Karpas-422 (cell line): ENCODE data around the gene PSAPL1. TPM values are rescaled to one million over a fixed set of nuclear protein-coding genes. Genes with fewer than 3 reads are reported as not detected.

ENCODE experiments used
- DNase-seq: peaks from one replicate; pipeline ENCODE4 v3.0.0-alpha.2; 2015
- H2AFZ ChIP-seq: fragments of 200-600 bp; sonication (generic); 2 replicates; pipeline ENCODE4 v1.6.1; 2014; ENCODE audit warnings: antibody characterized with exemption, low read length, mixed read lengths
- H3K27ac ChIP-seq: fragments of 200-600 bp; sonication (generic); 2 replicates; pipeline ENCODE4 v1.5.1; 2014; ENCODE audit warnings: mild to moderate bottlenecking, low read length, moderate library complexity
- H3K27me3 ChIP-seq: fragments of 200-600 bp; sonication (generic); 2 replicates; pipeline ENCODE4 v1.6.1; 2014; ENCODE audit warnings: low read length, mixed read lengths
- H3K36me3 ChIP-seq: fragments of 200-600 bp; sonication (generic); 2 replicates; pipeline ENCODE4 v1.6.1; 2014; ENCODE audit warnings: low read length, mixed read lengths; ENCODE audit not compliant: insufficient read depth
- H3K4me1 ChIP-seq: fragments of 200-600 bp; sonication (generic); 2 replicates; pipeline ENCODE4 v1.6.1; 2014; ENCODE audit warnings: mild to moderate bottlenecking, low read length, mixed read lengths
- H3K4me2 ChIP-seq: fragments of 200-600 bp; sonication (generic); 2 replicates; pipeline ENCODE4 v1.6.1; 2014; ENCODE audit warnings: low read length, low read depth, mild to moderate bottlenecking; ENCODE audit not compliant: poor library complexity, severe bottlenecking
- H3K4me3 ChIP-seq: fragments of 200-600 bp; sonication (generic); 2 replicates; pipeline ENCODE4 v1.5.1; 2014; ENCODE audit warnings: mild to moderate bottlenecking, antibody characterized with exemption, low read length, mixed read lengths
- H3K79me2 ChIP-seq: fragments of 200-600 bp; sonication (generic); 2 replicates; pipeline ENCODE4 v1.6.1; 2014; ENCODE audit warnings: mild to moderate bottlenecking, low read length, mixed read lengths
- H3K9ac ChIP-seq: fragments of 200-600 bp; sonication (generic); 2 replicates; pipeline ENCODE4 v1.6.0; 2014; ENCODE audit warnings: low read length
- H3K9me2 ChIP-seq: fragments of 200-600 bp; sonication (generic), shearing (Covaris generic); replicated peaks from 2 replicates; pipeline ENCODE4 v1.6.0; 2014; ENCODE audit warnings: mild to moderate bottlenecking, low read length, moderate library complexity; ENCODE audit not compliant: insufficient read depth
- H3K9me3 ChIP-seq: fragments of 300-700, 200-600 bp; sonication (generic); 2 replicates; pipeline ENCODE4 v1.6.1; 2014; ENCODE audit warnings: low read length, mixed read lengths
- H4K20me1 ChIP-seq: fragments of 200-600 bp; sonication (generic); 2 replicates; pipeline ENCODE4 v1.6.1; 2014; ENCODE audit warnings: mild to moderate bottlenecking, antibody characterized with exemption, low read length, low read depth; ENCODE audit not compliant: insufficient read depth
- total RNA-seq: library from RNA; depleted of rRNA; stranded (reverse); fragments of >200 nt; shearing (Covaris generic); gene quantifications from 2 replicates; pipeline ENCODE4 v1.2.3, GENCODE V29; 2014; ENCODE audit warnings: low replicate concordance

Gene PSAPL1
- total RNA-seq, 1 experiment from 2014 or later, result not detected

- Histone ChIP-seq H3K4me3 (no peak overlapping the region), H3K4me1 (no peaks in the 10 kb centered on the region), H3K36me3 (no peaks in the 10 kb centered on the region), H3K9me3 (no peaks in the 10 kb centered on the region), H2AFZ (no peak overlapping the region), H3K27ac (no peak overlapping the region), H3K9ac (no peak overlapping the region), H3K4me2 (no peak overlapping the region), H4K20me1 (no peaks in the 10 kb centered on the region), H3K9me2 (no peaks in the 10 kb centered on the region), H3K27me3 (no peaks in the 10 kb centered on the region), H3K79me2 (no peaks in the 10 kb centered on the region)
- no peak for DNase-seq
These were observed 9.6 kb upstream of the PSAPL1 start for GRCh38 chr4:7444314-7444713.

- no peak overlapping the region for H3K9ac ChIP-seq
- H3K9me3 ChIP-seq, result no peaks in the 10 kb centered on the region
- H3K36me3 ChIP-seq, result no peaks in the 10 kb centered on the region
- no peaks in the 10 kb centered on the region for H4K20me1 ChIP-seq
- H3K9me2 ChIP-seq, result no peaks in the 10 kb centered on the region
- H3K4me2 ChIP-seq, result no peak overlapping the region
- H3K27me3 ChIP-seq, result no peaks in the 10 kb centered on the region
- H3K27ac ChIP-seq, result no peak overlapping the region
- no peak overlapping the region for H2AFZ ChIP-seq
- H3K4me1 ChIP-seq, result no peaks in the 10 kb centered on the region
- no peaks in the 10 kb centered on the region for H3K79me2 ChIP-seq
- no peak for DNase-seq
- no peak overlapping the region for H3K4me3 ChIP-seq
These were observed 7.9 kb upstream of the PSAPL1 start for GRCh38 chr4:7442574-7443162.

GRCh38 chr4:7441201-7441600 is 6.5 kb upstream of the PSAPL1 start:
- Histone ChIP-seq H2AFZ (no peak overlapping the region), H3K9ac (no peak overlapping the region), H3K9me2 (no peaks in the 10 kb centered on the region), H3K9me3 (no peaks in the 10 kb centered on the region), H4K20me1 (no peaks in the 10 kb centered on the region), H3K4me2 (no peak overlapping the region), H3K27ac (no peak overlapping the region), H3K4me1 (no peaks in the 10 kb centered on the region), H3K4me3 (no peak overlapping the region), H3K27me3 (no peaks in the 10 kb centered on the region), H3K36me3 (no peaks in the 10 kb centered on the region), H3K79me2 (no peaks in the 10 kb centered on the region)
- no peak for DNase-seq

GRCh38 chr4:7439699-7440098 is 5.0 kb upstream of the PSAPL1 start:
- Histone ChIP-seq H3K27me3 (no peaks in the 10 kb centered on the region), H3K27ac (no peak overlapping the region), H3K4me2 (no peak overlapping the region), H3K4me3 (no peak overlapping the region), H3K36me3 (no peaks in the 10 kb centered on the region), H3K79me2 (no peaks in the 10 kb centered on the region), H3K4me1 (no peaks in the 10 kb centered on the region), H3K9me3 (no peaks in the 10 kb centered on the region), H3K9ac (no peak overlapping the region), H2AFZ (no peak overlapping the region), H4K20me1 (no peaks in the 10 kb centered on the region), H3K9me2 (no peaks in the 10 kb centered on the region)
- DNase-seq, result no peak

GRCh38 chr4:7436256-7436655 is 1.5 kb upstream of the PSAPL1 start:
- H4K20me1 ChIP-seq, result no peaks in the 10 kb centered on the region
- no peaks in the 10 kb centered on the region for H3K4me1 ChIP-seq
- no peaks in the 10 kb centered on the region for H3K36me3 ChIP-seq
- H3K9ac ChIP-seq, result no peak overlapping the region
- H3K4me2 ChIP-seq, result no peak overlapping the region
- no peaks in the 10 kb centered on the region for H3K79me2 ChIP-seq
- no peak overlapping the region for H2AFZ ChIP-seq
- DNase-seq, result no peak
- H3K9me2 ChIP-seq, result no peaks in the 10 kb centered on the region
- H3K27me3 ChIP-seq, result no peaks in the 10 kb centered on the region
- H3K9me3 ChIP-seq, result no peaks in the 10 kb centered on the region
- H3K4me3 ChIP-seq, result no peak overlapping the region
- H3K27ac ChIP-seq, result no peak overlapping the region

- no peak overlapping the region for H3K4me2 ChIP-seq
- no peaks in the 10 kb centered on the region for H3K4me1 ChIP-seq
- H3K36me3 ChIP-seq, result no peaks in the 10 kb centered on the region
- H4K20me1 ChIP-seq, result no peaks in the 10 kb centered on the region
- no peaks in the 10 kb centered on the region for H3K9me3 ChIP-seq
- H3K9ac ChIP-seq, result no peak overlapping the region
- H2AFZ ChIP-seq, result no peak overlapping the region
- DNase-seq, result no peak
- H3K9me2 ChIP-seq, result no peaks in the 10 kb centered on the region
- H3K27ac ChIP-seq, result no peak overlapping the region
- H3K27me3 ChIP-seq, result no peaks in the 10 kb centered on the region
- H3K79me2 ChIP-seq, result no peaks in the 10 kb centered on the region
- no peak overlapping the region for H3K4me3 ChIP-seq
These were observed 836 bp upstream of the PSAPL1 start for GRCh38 chr4:7435471-7436061.

GRCh38 chr4:7434141-7434765 is 477 bp downstream of the PSAPL1 start:
- Histone ChIP-seq H3K4me2 (no peak overlapping the region), H3K9me2 (no peaks in the 10 kb centered on the region), H3K36me3 (no peaks in the 10 kb centered on the region), H3K4me3 (no peak overlapping the region), H3K27ac (no peak overlapping the region), H3K79me2 (no peaks in the 10 kb centered on the region), H3K9me3 (no peaks in the 10 kb centered on the region), H3K4me1 (no peaks in the 10 kb centered on the region), H4K20me1 (no peaks in the 10 kb centered on the region), H3K9ac (no peak overlapping the region), H3K27me3 (no peaks in the 10 kb centered on the region), H2AFZ (no peak overlapping the region)
- no peak for DNase-seq

- Histone ChIP-seq H3K9me2 (no peaks in the 10 kb centered on the region), H3K27ac (no peak overlapping the region), H3K4me1 (no peaks in the 10 kb centered on the region), H3K9me3 (no peaks in the 10 kb centered on the region), H4K20me1 (no peaks in the 10 kb centered on the region), H3K9ac (no peak overlapping the region), H3K79me2 (no peaks in the 10 kb centered on the region), H3K36me3 (no peaks in the 10 kb centered on the region), H2AFZ (no peak overlapping the region), H3K4me3 (no peak overlapping the region), H3K4me2 (no peak overlapping the region), H3K27me3 (no peaks in the 10 kb centered on the region)
- no peak for DNase-seq
These were observed 1.2 kb downstream of the PSAPL1 start for GRCh38 chr4:7433376-7434140.
